Endothelial cell of umbilical vein (primary cell): ENCODE measurements around the gene NOL12.

ENCODE experiments used
- EZH2 ChIP-seq: IDR thresholded peaks from 2 replicates; pipeline ENCODE4 v1.6.1; 2012; ENCODE audit warnings: borderline replicate concordance, low read depth, mild to moderate bottlenecking, moderate library complexity, low read length, inconsistent platforms; ENCODE audit not compliant: severe bottlenecking
- JUN ChIP-seq: IDR thresholded peaks from 2 replicates; pipeline ENCODE4 v1.6.1; 2011; ENCODE audit warnings: borderline replicate concordance, low read depth; ENCODE audit not compliant: insufficient read length, insufficient read depth
- MYC ChIP-seq: IDR thresholded peaks from one replicate; pipeline ENCODE4 v1.6.1; 2011; ENCODE audit warnings: mild to moderate bottlenecking, low read depth, low read length
- POLR2A ChIP-seq: IDR thresholded peaks from 2 replicates; pipeline ENCODE4 v1.6.1; 2012; ENCODE audit warnings: low read depth, mild to moderate bottlenecking, control low read depth, low read length
- POLR2AphosphoS5 ChIP-seq: IDR thresholded peaks from 2 replicates; pipeline ENCODE4 v1.6.1; 2012; ENCODE audit warnings: low read depth, mild to moderate bottlenecking, control low read depth, low read length, moderate library complexity; ENCODE audit not compliant: insufficient read depth
- TF ChIP-seq, protein P1 (sequence below), 2 donors: IDR thresholded peaks; 1 replicate in 1 of 2; 2 replicates in 1 of 2; pipeline ENCODE4 v1.5.1; 2011; ENCODE audit warnings: low read length in 2 of 2, mild to moderate bottlenecking in 2 of 2, moderate library complexity in 2 of 2, control low read depth in 1 of 2, inconsistent platforms in 1 of 2, low read depth in 1 of 2; ENCODE audit not compliant: insufficient read depth in 1 of 2; ENCODE audit errors: extremely low read depth in 1 of 2
- TF ChIP-seq, protein P2 (sequence below): IDR thresholded peaks from 2 replicates; pipeline ENCODE4 v1.6.1; 2011; ENCODE audit not compliant: insufficient read depth, insufficient read length

DNA sequence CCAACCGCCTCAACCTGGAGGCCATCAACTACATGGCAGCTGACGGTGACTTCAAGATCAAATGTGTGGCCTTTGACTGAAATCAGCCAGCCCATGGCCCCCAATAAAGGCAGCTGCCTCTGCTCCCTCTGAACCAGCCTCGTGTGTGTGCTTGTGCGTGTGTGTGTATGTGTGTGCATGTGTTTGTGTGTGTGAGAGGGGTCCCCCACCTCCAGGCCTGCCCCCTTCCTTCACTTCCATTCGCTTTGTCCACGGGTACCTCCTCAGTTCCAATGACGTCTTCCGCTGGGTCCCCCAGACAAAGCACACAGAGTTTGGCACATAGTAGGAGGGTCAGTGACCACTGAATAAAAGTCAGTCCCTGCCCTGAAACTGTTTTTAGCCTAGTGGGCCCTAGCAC is 6.5 kb upstream of the NOL12 start:
- TF ChIP-seq, protein P1, sequence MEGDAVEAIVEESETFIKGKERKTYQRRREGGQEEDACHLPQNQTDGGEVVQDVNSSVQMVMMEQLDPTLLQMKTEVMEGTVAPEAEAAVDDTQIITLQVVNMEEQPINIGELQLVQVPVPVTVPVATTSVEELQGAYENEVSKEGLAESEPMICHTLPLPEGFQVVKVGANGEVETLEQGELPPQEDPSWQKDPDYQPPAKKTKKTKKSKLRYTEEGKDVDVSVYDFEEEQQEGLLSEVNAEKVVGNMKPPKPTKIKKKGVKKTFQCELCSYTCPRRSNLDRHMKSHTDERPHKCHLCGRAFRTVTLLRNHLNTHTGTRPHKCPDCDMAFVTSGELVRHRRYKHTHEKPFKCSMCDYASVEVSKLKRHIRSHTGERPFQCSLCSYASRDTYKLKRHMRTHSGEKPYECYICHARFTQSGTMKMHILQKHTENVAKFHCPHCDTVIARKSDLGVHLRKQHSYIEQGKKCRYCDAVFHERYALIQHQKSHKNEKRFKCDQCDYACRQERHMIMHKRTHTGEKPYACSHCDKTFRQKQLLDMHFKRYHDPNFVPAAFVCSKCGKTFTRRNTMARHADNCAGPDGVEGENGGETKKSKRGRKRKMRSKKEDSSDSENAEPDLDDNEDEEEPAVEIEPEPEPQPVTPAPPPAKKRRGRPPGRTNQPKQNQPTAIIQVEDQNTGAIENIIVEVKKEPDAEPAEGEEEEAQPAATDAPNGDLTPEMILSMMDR (IDR thresholded peaks at IDR 0.05; ENCODE audit: extremely low read depth in 1 of 2, insufficient read depth in 1 of 2, low read depth in 1 of 2, low read length in 2 of 2) = no peak
- no peak for TF ChIP-seq EZH2
- TF ChIP-seq MYC = no peak
- no peak for TF ChIP-seq POLR2A
- TF ChIP-seq, protein P2, sequence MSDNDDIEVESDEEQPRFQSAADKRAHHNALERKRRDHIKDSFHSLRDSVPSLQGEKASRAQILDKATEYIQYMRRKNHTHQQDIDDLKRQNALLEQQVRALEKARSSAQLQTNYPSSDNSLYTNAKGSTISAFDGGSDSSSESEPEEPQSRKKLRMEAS = no peak
- no peak for TF ChIP-seq POLR2AphosphoS5
- TF ChIP-seq JUN = no peak
